AG10803 (cell line): ENCODE measurements around the gene KLHL26.

Experiments used
- DNase-seq: peaks from one replicate; pipeline ENCODE4 v3.0.0; 2010; ENCODE audit warnings: low read depth
- H3K4me3 ChIP-seq: 2 replicates; pipeline ENCODE4 v1.5.1; 2011; ENCODE audit warnings: mild to moderate bottlenecking, low read length, control low read depth
- CTCF ChIP-seq: conservative IDR thresholded peaks from 2 replicates; pipeline ENCODE4 v1.5.1; 2011; ENCODE audit warnings: mild to moderate bottlenecking, low read length, control low read depth, inconsistent platforms

KLHL26 gene

GRCh38 chr19:18608102-18608804 lies 28.6 kb upstream of the KLHL26 start:
- no peak for DNase-seq
- no peak overlapping the region for H3K4me3 ChIP-seq
- TF ChIP-seq CTCF = no peak

- H3K4me3 ChIP-seq = no peak overlapping the region
- no peak for DNase-seq
These were observed 27.8 kb upstream of the KLHL26 start for GRCh38 chr19:18608805-18609716.

GRCh38 chr19:18609717-18610051 lies 27.1 kb upstream of the KLHL26 start:
- no peak overlapping the region for H3K4me3 ChIP-seq
- TF ChIP-seq CTCF = no peak
- no peak for DNase-seq

More at GRCh38 chr19:18608805-18609716, 27.8 kb upstream of the KLHL26 start:
- TF ChIP-seq CTCF = no peak

GRCh38 chr19:18610245-18610555 lies 26.6 kb upstream of the KLHL26 start:
- DNase-seq = no peak
- no peak overlapping the region for H3K4me3 ChIP-seq
- no peak for TF ChIP-seq CTCF

- DNase-seq = no peak
- no peak for TF ChIP-seq CTCF
- no peak overlapping the region for H3K4me3 ChIP-seq
These were observed 26.1 kb upstream of the KLHL26 start for GRCh38 chr19:18610556-18611326.

- no peak for TF ChIP-seq CTCF
- no peak overlapping the region for H3K4me3 ChIP-seq
- no peak for DNase-seq
These were observed 25.3 kb upstream of the KLHL26 start for GRCh38 chr19:18611327-18612050.
